Liver (tissue), 9 donors: ENCODE results near the gene PLCB1. TPM values are rescaled to one million over a fixed set of nuclear protein-coding genes. Genes with fewer than 3 reads are reported as not detected.

ENCODE experiments used
- DNase-seq: peaks from one replicate; pipeline ENCODE4 v3.0.0-alpha.2; 2017; ENCODE audit warnings: low spot score
- H3K27ac ChIP-seq, 2 donors: one replicate each; pipeline ENCODE4 v1.7.0; 2013; ENCODE audit warnings: inconsistent platforms in 2 of 2, low read length in 2 of 2, control low read depth in 1 of 2, low read depth in 1 of 2, mild to moderate bottlenecking in 1 of 2
- H3K27me3 ChIP-seq, 4 donors: one replicate each; pipeline versions ENCODE4 v1.6.1 to v1.7.0; 2013; ENCODE audit warnings: low read length in 3 of 4, inconsistent platforms in 1 of 4, mild to moderate bottlenecking in 1 of 4, moderate library complexity in 1 of 4; ENCODE audit not compliant: control insufficient read depth in 4 of 4, insufficient read depth in 4 of 4
- H3K36me3 ChIP-seq, 4 donors: one replicate each; pipeline versions ENCODE4 v1.6.1 to v1.7.0; 2013; ENCODE audit warnings: low read length in 3 of 4, mild to moderate bottlenecking in 3 of 4, low read depth in 1 of 4, moderate library complexity in 1 of 4; ENCODE audit not compliant: control insufficient read depth in 4 of 4, insufficient read depth in 3 of 4
- H3K4me1 ChIP-seq, 4 donors: one replicate each; pipeline versions ENCODE4 v1.6.1 to v1.7.0; 2013; ENCODE audit warnings: low read length in 3 of 4, mild to moderate bottlenecking in 3 of 4, moderate library complexity in 1 of 4; ENCODE audit not compliant: control insufficient read depth in 4 of 4, insufficient read depth in 4 of 4
- H3K4me3 ChIP-seq, 3 donors: one replicate each; pipeline versions ENCODE4 v1.6.1 to v1.7.0; 2013; ENCODE audit warnings: low read length in 3 of 3, control low read depth in 1 of 3, low read depth in 1 of 3, mild to moderate bottlenecking in 1 of 3
- H3K9ac ChIP-seq, 2 donors: one replicate each; pipeline ENCODE4 v1.7.0; 2013; ENCODE audit warnings: low read length in 2 of 2, mild to moderate bottlenecking in 2 of 2, moderate library complexity in 2 of 2, control low read depth in 1 of 2, low read depth in 1 of 2
- H3K9me3 ChIP-seq, 4 donors: one replicate each; pipeline versions ENCODE4 v1.6.1 to v1.7.0; 2013; ENCODE audit warnings: low read length in 3 of 4; ENCODE audit not compliant: control insufficient read depth in 4 of 4
- CTCF ChIP-seq: fragments of 150-350 bp; IDR thresholded peaks from 2 replicates; pipeline ENCODE4 v1.5.1; 2017; ENCODE audit warnings: improper control_type of control experiment, low read depth, low read length; ENCODE audit not compliant: missing input control
- EGR1 ChIP-seq, 2 donors: IDR thresholded peaks; 2 replicates each; pipeline ENCODE4 v1.6.1; 2016 to 2018; ENCODE audit warnings: antibody characterized with exemption in 2 of 2, low read depth in 2 of 2
- FOXA1 ChIP-seq: IDR thresholded peaks from 2 replicates; pipeline ENCODE4 v1.6.1; 2016; ENCODE audit warnings: antibody characterized with exemption
- FOXA2 ChIP-seq: IDR thresholded peaks from 2 replicates; pipeline ENCODE4 v1.6.1; 2016; ENCODE audit warnings: antibody characterized with exemption
- GABPA ChIP-seq, 2 donors: IDR thresholded peaks in 1 of 2; conservative IDR thresholded peaks in 1 of 2; 2 replicates each; pipeline ENCODE4 v1.6.1; 2016; ENCODE audit warnings: antibody characterized with exemption in 2 of 2, mild to moderate bottlenecking in 1 of 2, moderate library complexity in 1 of 2
- HNF4A ChIP-seq, 2 donors: conservative IDR thresholded peaks; 2 replicates each; pipeline ENCODE4 v1.6.1; 2016; ENCODE audit warnings: antibody characterized with exemption in 2 of 2, mild to moderate bottlenecking in 2 of 2
- HNF4G ChIP-seq: IDR thresholded peaks from 2 replicates; pipeline ENCODE4 v1.6.1; 2016; ENCODE audit warnings: antibody characterized with exemption
- JUND ChIP-seq, 2 donors: IDR thresholded peaks; 2 replicates each; pipeline ENCODE4 v1.6.1; 2016; ENCODE audit warnings: antibody characterized with exemption in 2 of 2
- RAD21 ChIP-seq, 2 donors: IDR thresholded peaks; 2 replicates each; pipeline ENCODE4 v1.6.1; 2016; ENCODE audit warnings: antibody characterized with exemption in 2 of 2, mild to moderate bottlenecking in 2 of 2
- SP1 ChIP-seq: IDR thresholded peaks from 2 replicates; pipeline ENCODE4 v1.6.1; 2018; ENCODE audit warnings: antibody characterized with exemption, mild to moderate bottlenecking
- TAF1 ChIP-seq: conservative IDR thresholded peaks from 2 replicates; pipeline ENCODE4 v1.6.1; 2016; ENCODE audit warnings: antibody characterized with exemption, mild to moderate bottlenecking
- YY1 ChIP-seq: IDR thresholded peaks from 2 replicates; pipeline ENCODE4 v1.6.1; 2016; ENCODE audit warnings: antibody characterized with exemption, mild to moderate bottlenecking
- ZBTB33 ChIP-seq: IDR thresholded peaks from 2 replicates; pipeline ENCODE4 v1.6.1; 2016; ENCODE audit warnings: antibody characterized with exemption
- WGBS: extraction: QIAGEN DNeasy Blood & Tissue Kit; methylation state at CpG from one replicate; pipeline ENCODE4 v1.1.7; 2013; 5-methylcytosine and 5-hydroxymethylcytosine counted together
- polyA plus RNA-seq, 2 donors: library from polyadenylated mRNA; stranded (reverse) in 1 of 2; unstranded in 1 of 2; fragments of 200-250 nt in 1 of 2; fragments of >200 nt in 1 of 2; fragmentation: Nextera tagmentation in 1 of 2; extraction: Ambion mirVana in 1 of 2; gene quantifications; one replicate each; pipeline versions ENCODE4 v1.2.1 to v1.2.3, GENCODE V29; 2013 to 2015
- total RNA-seq, 2 donors: library from RNA; depleted of rRNA; stranded (reverse); fragments of >200 nt; gene quantifications; one replicate each; pipeline ENCODE4 v1.2.3, GENCODE V29; 2014
- TF ChIP-seq, protein P1 (sequence below): IDR thresholded peaks from 2 replicates; pipeline ENCODE4 v1.6.1; 2016; ENCODE audit warnings: antibody characterized with exemption
- TF ChIP-seq, protein P2 (sequence below): IDR thresholded peaks from 2 replicates; pipeline ENCODE4 v1.6.1; 2016; ENCODE audit warnings: antibody characterized with exemption
- donor health status: healthy.
- donor health status: healthy.
- donor health status: healthy.
- donor health status: healthy.
- donor health status: healthy.

Gene PLCB1
- total and polyA plus RNA-seq, 4 donors: 3.7 to 13.5 (median 5.9) TPM

DNA sequence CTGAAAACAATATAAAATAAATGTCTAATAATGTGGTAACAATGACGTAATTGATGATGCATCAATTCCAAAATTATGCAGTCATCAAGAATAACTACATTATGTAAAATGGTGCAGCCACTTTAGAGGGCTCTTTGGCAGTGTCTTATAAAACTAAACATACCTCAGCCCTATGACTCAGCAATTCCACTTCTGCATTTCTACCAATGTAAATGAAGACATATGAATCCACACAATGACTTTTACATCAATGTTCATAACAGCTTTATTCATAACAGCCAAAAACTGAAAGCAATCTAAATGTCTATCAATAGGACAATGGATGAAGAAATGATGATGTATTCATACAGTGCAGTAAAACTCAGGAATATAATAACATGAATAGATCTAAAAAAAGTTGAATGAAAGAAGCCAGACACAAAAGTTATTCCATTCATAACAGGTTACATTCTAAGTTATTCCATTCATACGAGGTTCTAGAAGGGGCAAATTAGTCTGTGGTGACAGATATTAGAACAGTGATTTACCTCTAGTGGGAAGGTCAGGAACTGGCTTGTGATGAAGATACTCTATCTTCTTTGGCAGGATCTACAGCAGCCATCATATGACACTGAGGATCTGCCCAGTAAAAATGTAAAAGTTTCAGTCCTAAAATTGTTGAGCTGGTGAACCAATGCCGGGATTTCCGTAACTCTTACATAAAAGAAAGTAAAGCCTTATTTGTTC, 396.1 kb downstream of the PLCB1 start:
- no peak for TF ChIP-seq SP1
- no peak for TF ChIP-seq GABPA (IDR thresholded peaks at IDR 0.05 in 1 of 2, conservative IDR thresholded peaks at IDR 0.05 in 1 of 2)
- TF ChIP-seq HNF4A (conservative IDR thresholded peaks at IDR 0.05): no peak
- no peak for TF ChIP-seq FOXA2
- no peak for TF ChIP-seq FOXA1
- no peaks in the 10 kb centered on the region for H3K9me3 ChIP-seq
- DNase-seq: no peak
- H3K27me3 ChIP-seq: no peaks in the 10 kb centered on the region
- H3K36me3 ChIP-seq: no peaks in the 10 kb centered on the region
- H3K27ac ChIP-seq: no peak overlapping the region
- no peaks in the 10 kb centered on the region for H3K4me1 ChIP-seq
- no peak overlapping the region for H3K9ac ChIP-seq
- WGBS: 74% methylated on average over 4 of the region's 4 CpGs
- H3K4me3 ChIP-seq: no peak overlapping the region

GRCh38 chr20:8530022-8530421, 398.0 kb downstream of the PLCB1 start:
- DNase-seq: no peak
- no peak for TF ChIP-seq HNF4G
- TF ChIP-seq SP1: no peak
- no peak for TF ChIP-seq ZBTB33
- no peak for TF ChIP-seq CTCF
- TF ChIP-seq TAF1: no peak
- TF ChIP-seq, protein P1, sequence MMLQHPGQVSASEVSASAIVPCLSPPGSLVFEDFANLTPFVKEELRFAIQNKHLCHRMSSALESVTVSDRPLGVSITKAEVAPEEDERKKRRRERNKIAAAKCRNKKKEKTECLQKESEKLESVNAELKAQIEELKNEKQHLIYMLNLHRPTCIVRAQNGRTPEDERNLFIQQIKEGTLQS: no peak
- no peak for TF ChIP-seq RAD21 (IDR thresholded peaks at IDR 0.05)
- TF ChIP-seq FOXA1: no peak
- Histone ChIP-seq H3K9me3 (no peaks in the 10 kb centered on the region), H3K27ac (no peak overlapping the region), H3K36me3 (no peaks in the 10 kb centered on the region), H3K4me1 (no peaks in the 10 kb centered on the region), H3K27me3 (no peaks in the 10 kb centered on the region), H3K9ac (no peak overlapping the region), H3K4me3 (no peak overlapping the region)
- WGBS: 91% methylated on average over 1 of the region's 1 CpG

GRCh38 chr20:8532169-8532568, 400.1 kb downstream of the PLCB1 start:
- H3K4me3 ChIP-seq: no peak overlapping the region
- H3K9ac ChIP-seq: no peak overlapping the region
- H3K9me3 ChIP-seq: no peaks in the 10 kb centered on the region
- no peaks in the 10 kb centered on the region for H3K27me3 ChIP-seq
- no peak overlapping the region for H3K27ac ChIP-seq
- no peaks in the 10 kb centered on the region for H3K36me3 ChIP-seq
- TF ChIP-seq HNF4G (no peak), YY1 (no peak), SP1 (no peak), EGR1 (IDR thresholded peaks at IDR 0.05; ENCODE audit: low read depth in 2 of 2) (no peak), ZBTB33 (no peak), JUND (IDR thresholded peaks at IDR 0.05) (no peak)
- TF ChIP-seq, protein P2, sequence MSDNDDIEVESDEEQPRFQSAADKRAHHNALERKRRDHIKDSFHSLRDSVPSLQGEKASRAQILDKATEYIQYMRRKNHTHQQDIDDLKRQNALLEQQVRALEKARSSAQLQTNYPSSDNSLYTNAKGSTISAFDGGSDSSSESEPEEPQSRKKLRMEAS: no peak
- no peak for DNase-seq
- 80% methylated on average over 3 of the region's 3 CpGs for WGBS
- no peaks in the 10 kb centered on the region for H3K4me1 ChIP-seq
